Chondrocyte (in vitro differentiated cells): ENCODE results near the gene PNRC2. TPM values are rescaled to one million over a fixed set of nuclear protein-coding genes. Genes with fewer than 3 reads are reported as not detected.
"Not testable (repeated sequence)": the region's sequence is repeated elsewhere in the genome, so short reads cannot be mapped to it uniquely, and the experiment has no call there.

Experiments used
- DNase-seq: peaks from one replicate; pipeline ENCODE4 v3.0.0; 2021; ENCODE audit warnings: mixed read lengths, low spot score
- H3K27ac Mint-ChIP-seq: one replicate; pipeline ENCODE4 v1.8.0; 2021; ENCODE audit warnings: mild to moderate bottlenecking, moderate library complexity, mixed read lengths; ENCODE audit not compliant: unreplicated experiment
- H3K27me3 Mint-ChIP-seq: 2 replicates; pipeline ENCODE4 v1.8.0; 2021; ENCODE audit warnings: low read depth, mixed read lengths
- H3K36me3 Mint-ChIP-seq: 2 replicates; pipeline ENCODE4 v1.8.0; 2021; ENCODE audit warnings: low read depth, mixed read lengths
- H3K4me1 Mint-ChIP-seq: 2 replicates; pipeline ENCODE4 v1.8.0; 2021; ENCODE audit warnings: low read depth, mild to moderate bottlenecking, mixed read lengths
- H3K4me3 Mint-ChIP-seq: one replicate; pipeline ENCODE4 v1.8.0; 2021; ENCODE audit warnings: mild to moderate bottlenecking, moderate library complexity, mixed read lengths; ENCODE audit not compliant: unreplicated experiment
- H3K9me3 Mint-ChIP-seq: 2 replicates; pipeline ENCODE4 v1.8.0; 2021; ENCODE audit warnings: low read depth, mixed read lengths
- total RNA-seq: library from RNA; stranded (reverse); gene quantifications from 3 replicates; pipeline ENCODE4 v1.2.1, GENCODE V29; 2021
- TF ChIP-seq, protein P1 (sequence below): fragments of 200-600 bp; sonication (generic); IDR thresholded peaks from 2 replicates; pipeline ENCODE4 v1.5.0; 2021; ENCODE audit warnings: antibody characterized with exemption, mild to moderate bottlenecking, moderate library complexity

Gene PNRC2
- total RNA-seq, 1 donor from 2014 or later: 54.2 TPM

DNA sequence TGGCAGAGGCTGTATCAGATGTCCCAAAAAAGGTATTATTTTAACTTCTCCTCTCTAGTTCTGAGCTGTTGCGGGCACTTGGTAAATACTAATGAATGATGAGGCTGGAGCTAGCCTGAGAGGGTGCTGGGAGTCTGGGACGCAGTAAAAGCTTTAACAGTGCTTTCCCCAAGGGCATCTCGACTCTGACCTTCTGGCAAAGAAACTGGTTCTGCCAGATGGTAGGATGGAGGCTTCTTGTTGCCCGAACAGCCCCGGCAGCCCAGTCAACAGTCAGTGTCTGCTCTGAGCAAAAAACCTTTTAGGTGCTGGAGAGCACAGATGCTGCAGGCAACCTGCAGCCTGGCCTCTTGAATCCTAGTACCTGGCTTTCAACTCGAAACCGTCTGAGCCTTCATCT, 2.5 kb upstream of the PNRC2 start:
- TF ChIP-seq, protein P1, sequence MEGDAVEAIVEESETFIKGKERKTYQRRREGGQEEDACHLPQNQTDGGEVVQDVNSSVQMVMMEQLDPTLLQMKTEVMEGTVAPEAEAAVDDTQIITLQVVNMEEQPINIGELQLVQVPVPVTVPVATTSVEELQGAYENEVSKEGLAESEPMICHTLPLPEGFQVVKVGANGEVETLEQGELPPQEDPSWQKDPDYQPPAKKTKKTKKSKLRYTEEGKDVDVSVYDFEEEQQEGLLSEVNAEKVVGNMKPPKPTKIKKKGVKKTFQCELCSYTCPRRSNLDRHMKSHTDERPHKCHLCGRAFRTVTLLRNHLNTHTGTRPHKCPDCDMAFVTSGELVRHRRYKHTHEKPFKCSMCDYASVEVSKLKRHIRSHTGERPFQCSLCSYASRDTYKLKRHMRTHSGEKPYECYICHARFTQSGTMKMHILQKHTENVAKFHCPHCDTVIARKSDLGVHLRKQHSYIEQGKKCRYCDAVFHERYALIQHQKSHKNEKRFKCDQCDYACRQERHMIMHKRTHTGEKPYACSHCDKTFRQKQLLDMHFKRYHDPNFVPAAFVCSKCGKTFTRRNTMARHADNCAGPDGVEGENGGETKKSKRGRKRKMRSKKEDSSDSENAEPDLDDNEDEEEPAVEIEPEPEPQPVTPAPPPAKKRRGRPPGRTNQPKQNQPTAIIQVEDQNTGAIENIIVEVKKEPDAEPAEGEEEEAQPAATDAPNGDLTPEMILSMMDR: no peak
- H3K27ac Mint-ChIP-seq: no peak overlapping the region
- peaks cover 14% of the 10 kb centered on the region for H3K36me3 Mint-ChIP-seq
- H3K9me3 Mint-ChIP-seq: no peaks in the 10 kb centered on the region
- no peak for DNase-seq
- H3K4me1 Mint-ChIP-seq: peaks cover 34% of the 10 kb centered on the region
- no peaks in the 10 kb centered on the region for H3K27me3 Mint-ChIP-seq
- no peak overlapping the region for H3K4me3 Mint-ChIP-seq

DNA sequence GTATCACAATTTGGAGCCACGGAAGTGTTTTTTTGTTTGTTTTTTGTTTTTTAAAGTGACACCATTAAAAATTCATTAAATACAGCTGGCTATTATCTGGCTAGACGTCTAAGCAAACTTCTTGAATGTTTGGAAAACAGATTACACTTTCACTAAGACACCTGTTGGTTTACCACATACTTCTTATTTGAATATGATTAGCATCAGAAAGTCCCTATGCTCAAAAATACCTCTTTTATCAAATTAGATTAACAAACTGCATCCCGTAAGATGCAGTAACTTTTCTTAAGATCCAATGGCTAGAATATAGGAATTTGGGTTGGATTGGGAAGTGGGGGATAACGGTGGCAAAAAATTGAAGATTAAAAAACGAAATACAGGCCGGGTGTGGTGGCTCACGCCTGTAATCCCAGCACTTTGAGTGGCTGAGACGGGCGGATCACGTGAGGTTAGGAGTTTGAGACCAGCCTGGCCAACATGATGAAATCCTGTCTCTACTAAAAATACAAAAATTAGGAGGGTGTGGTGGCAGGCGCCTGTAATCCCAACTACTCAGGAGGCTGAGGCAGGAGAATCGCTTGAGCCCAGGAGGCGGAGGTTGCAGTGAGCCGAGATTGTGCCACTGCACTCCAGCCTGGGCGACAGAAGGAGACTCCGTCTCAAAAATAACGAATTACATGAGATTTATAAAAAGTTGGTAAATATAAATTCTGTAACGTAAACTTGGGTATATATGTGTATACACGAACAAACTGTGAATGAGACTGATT, 1.4 kb upstream of the PNRC2 start:
- not testable (repeated sequence) for H3K9me3 Mint-ChIP-seq, DNase-seq, H3K27me3 Mint-ChIP-seq
- peak overlapping the region; percentile 99 for H3K4me3 Mint-ChIP-seq
- peaks cover 36% of the 10 kb centered on the region for H3K4me1 Mint-ChIP-seq
- peaks cover 14% of the 10 kb centered on the region for H3K36me3 Mint-ChIP-seq
- H3K27ac Mint-ChIP-seq: peak overlapping the region; percentile 100

DNA sequence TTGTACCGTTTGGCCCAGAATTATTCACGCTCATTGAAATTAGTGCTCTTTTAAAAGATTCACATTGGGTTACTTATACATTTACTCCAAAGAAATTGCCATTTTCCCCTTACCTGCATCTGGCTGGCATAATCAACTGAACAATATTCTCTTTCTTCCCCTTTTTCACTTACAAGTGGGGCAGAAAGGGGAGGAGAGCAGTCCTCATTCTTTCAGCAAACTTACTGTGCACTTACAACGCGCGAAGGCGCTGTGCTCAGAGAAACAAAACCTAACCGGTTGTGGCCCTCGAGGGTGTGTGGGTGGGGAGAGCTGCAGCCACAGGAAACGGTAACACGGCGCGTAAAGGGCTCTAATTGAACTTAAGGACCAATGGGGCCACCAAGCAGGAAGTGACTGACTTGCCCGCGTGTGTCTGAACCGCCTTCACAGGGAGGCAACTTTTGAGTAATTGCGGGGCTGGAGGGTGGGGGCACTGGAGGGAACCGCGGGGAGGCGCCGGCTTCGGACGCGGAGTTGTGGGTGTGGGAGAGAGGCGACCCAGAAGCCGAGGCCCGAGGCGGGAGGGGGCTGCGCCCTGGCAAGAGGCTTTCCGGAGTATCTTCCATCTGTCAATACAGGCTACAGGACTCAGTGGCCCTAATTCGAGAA, 693 bp upstream of the PNRC2 start:
- Mint-ChIP-seq H3K27me3 (no peaks in the 10 kb centered on the region), H3K4me1 (peaks cover 38% of the 10 kb centered on the region), H3K27ac (peak overlapping the region; percentile 100), H3K9me3 (no peaks in the 10 kb centered on the region), H3K36me3 (peaks cover 14% of the 10 kb centered on the region), H3K4me3 (peak overlapping the region; percentile 99)
- TF ChIP-seq, protein P1: peak; percentile 76
- DNase-seq: no peak

DNA sequence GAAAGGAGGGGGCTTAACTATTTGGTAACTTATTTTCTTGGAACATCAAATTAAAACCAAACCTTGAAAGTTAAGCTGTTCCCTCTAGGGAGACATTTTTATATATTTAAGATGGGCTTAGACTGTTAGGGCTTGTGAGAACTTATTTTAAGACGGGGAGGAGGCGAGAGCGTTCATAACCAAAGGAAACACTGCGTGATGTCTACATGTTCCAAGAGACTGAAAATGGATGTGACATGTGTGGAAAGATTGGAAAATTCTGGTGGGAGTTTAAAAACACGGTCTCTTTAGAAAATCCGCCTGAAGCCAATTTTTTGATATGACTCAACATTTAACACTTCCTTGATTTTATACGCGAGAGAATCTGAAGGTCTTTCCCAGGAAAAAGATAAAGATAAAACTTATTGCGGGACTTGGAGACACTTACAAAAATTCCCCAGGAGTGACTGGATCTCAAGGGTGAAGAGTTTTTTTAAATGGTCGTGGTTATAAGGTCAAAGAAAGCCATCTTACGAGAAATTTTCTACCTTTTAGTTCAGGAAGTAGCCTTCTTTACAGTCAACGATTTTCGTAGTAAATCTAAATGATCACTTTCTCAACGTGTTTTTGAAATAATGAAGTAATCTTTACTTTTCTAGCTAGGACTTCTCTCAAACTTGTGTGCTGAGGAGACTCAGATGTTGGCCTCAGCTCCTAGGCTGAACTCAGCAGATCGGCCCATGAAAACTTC, 828 bp downstream of the PNRC2 start:
- TF ChIP-seq, protein P1: peak; percentile 19
- Mint-ChIP-seq H3K4me3 (peak overlapping the region; percentile 99), H3K9me3 (no peaks in the 10 kb centered on the region), H3K36me3 (peaks cover 14% of the 10 kb centered on the region), H3K27ac (peak overlapping the region; percentile 100), H3K27me3 (no peaks in the 10 kb centered on the region), H3K4me1 (peaks cover 38% of the 10 kb centered on the region)
- DNase-seq: no peak

DNA sequence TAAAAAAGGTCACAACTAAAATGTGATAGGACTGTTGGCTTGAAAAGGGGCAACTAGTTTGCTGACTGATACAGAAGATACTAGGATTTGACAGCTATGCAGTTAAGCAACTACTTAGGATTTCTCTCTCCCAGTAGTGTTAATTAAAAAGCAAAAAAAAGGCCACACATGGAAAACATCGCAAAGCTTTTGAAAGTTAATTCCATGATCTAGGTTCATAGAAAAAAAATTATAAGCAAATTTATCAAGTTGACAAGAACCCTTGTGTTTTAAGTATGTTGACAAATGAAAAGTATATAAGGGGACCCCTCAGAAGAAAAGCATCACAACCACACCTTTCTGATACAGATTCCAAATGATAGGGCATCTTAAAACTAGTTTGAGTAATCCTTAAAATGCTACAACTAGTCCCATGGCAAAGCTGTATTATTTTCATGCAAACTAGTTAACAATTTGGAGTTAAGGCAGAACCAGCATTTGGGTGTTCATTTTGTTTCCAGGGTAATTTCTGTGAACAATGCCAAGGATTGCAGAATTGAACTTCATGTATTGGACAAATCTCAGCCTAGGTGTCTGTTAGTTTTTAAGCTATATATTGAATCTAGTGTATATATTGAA, 4.1 kb downstream of the PNRC2 start:
- H3K36me3 Mint-ChIP-seq: peaks cover 26% of the 10 kb centered on the region
- peaks cover 30% of the 10 kb centered on the region for H3K4me1 Mint-ChIP-seq
- H3K9me3 Mint-ChIP-seq: no peaks in the 10 kb centered on the region
- DNase-seq: no peak
- no peak overlapping the region for H3K4me3 Mint-ChIP-seq
- no peaks in the 10 kb centered on the region for H3K27me3 Mint-ChIP-seq
- TF ChIP-seq, protein P1: no peak
- H3K27ac Mint-ChIP-seq: peak overlapping the region; percentile 49
